Kidney epithelial cell (primary cell): ENCODE results near the gene MYO3A. TPM values are rescaled to one million over a fixed set of nuclear protein-coding genes. Genes with fewer than 3 reads are reported as not detected.

ENCODE experiments used
- DNase-seq: peaks from one replicate; pipeline ENCODE4 v3.0.0-alpha.2; 2010; ENCODE audit warnings: low read depth
- H3K27me3 ChIP-seq: 2 replicates; pipeline ENCODE4 v1.6.0; 2011; ENCODE audit warnings: low read length; ENCODE audit not compliant: control insufficient read depth, insufficient read depth
- H3K36me3 ChIP-seq: 2 replicates; pipeline ENCODE4 v1.5.1; 2011; ENCODE audit warnings: low read length; ENCODE audit not compliant: control insufficient read depth, insufficient read depth
- H3K4me3 ChIP-seq: 2 replicates; pipeline ENCODE4 v1.5.1; 2011; ENCODE audit warnings: low read depth, mild to moderate bottlenecking, control low read depth, low read length
- total RNA-seq: library from RNA; depleted of rRNA; stranded (reverse); fragments of >200 nt; gene quantifications from 2 replicates; pipeline ENCODE4 v1.2.3, GENCODE V29; 2015
- TF ChIP-seq, protein P1 (sequence below): IDR thresholded peaks from 2 replicates; pipeline ENCODE4 v1.5.1; 2011; ENCODE audit warnings: mild to moderate bottlenecking, moderate library complexity, low read length, control low read depth, inconsistent platforms; ENCODE audit not compliant: insufficient read depth, poor library complexity, severe bottlenecking

The MYO3A gene
- total RNA-seq, 1 donor from 2014 or later, result 2.3 TPM

DNA sequence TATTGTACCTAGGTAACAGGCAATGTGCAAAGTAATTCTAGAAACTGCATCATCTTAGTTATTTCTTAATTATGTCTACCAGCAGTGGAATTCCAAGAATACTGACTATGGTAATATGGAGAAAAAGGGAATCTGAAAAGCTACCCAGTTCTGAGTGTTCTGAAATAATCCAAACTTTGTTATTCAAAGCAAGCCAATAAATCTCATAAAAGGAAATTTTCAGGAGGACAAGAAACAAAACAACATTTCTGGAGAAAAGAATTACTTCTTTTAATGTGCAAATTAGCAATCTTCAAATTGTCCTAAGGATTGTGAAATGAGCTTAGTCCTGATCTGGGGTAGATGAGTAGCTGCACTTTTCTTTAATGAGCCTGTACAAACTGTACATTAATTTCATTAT lies 88.8 kb downstream of the MYO3A start:
- no peaks in the 10 kb centered on the region for H3K36me3 ChIP-seq
- TF ChIP-seq, protein P1, sequence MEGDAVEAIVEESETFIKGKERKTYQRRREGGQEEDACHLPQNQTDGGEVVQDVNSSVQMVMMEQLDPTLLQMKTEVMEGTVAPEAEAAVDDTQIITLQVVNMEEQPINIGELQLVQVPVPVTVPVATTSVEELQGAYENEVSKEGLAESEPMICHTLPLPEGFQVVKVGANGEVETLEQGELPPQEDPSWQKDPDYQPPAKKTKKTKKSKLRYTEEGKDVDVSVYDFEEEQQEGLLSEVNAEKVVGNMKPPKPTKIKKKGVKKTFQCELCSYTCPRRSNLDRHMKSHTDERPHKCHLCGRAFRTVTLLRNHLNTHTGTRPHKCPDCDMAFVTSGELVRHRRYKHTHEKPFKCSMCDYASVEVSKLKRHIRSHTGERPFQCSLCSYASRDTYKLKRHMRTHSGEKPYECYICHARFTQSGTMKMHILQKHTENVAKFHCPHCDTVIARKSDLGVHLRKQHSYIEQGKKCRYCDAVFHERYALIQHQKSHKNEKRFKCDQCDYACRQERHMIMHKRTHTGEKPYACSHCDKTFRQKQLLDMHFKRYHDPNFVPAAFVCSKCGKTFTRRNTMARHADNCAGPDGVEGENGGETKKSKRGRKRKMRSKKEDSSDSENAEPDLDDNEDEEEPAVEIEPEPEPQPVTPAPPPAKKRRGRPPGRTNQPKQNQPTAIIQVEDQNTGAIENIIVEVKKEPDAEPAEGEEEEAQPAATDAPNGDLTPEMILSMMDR, result no peak
- no peak for DNase-seq
- no peak overlapping the region for H3K4me3 ChIP-seq
- no peaks in the 10 kb centered on the region for H3K27me3 ChIP-seq

DNA sequence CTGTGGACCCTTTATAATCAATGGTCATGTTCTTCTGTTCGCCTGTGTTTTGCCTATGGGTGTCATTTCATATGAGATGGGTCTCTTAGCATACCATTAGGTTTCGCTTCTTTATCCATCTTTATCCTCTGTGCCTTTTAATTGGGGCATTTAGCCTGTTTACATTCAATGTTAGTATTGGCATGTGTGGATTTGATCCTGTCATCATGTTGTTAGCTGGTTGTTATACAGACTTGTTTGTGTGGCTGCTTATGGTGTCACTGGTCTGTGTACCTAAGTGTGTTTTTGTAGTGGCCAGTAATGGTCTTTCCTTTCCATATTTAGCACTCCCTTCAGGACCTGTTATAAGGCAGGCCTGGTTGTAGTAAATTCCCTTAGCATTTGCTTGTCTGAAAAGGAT lies 90.3 kb downstream of the MYO3A start:
- Histone ChIP-seq H3K27me3 (no peaks in the 10 kb centered on the region), H3K4me3 (no peak overlapping the region), H3K36me3 (no peaks in the 10 kb centered on the region)
- TF ChIP-seq, protein P1, result no peak
- DNase-seq, result no peak

DNA sequence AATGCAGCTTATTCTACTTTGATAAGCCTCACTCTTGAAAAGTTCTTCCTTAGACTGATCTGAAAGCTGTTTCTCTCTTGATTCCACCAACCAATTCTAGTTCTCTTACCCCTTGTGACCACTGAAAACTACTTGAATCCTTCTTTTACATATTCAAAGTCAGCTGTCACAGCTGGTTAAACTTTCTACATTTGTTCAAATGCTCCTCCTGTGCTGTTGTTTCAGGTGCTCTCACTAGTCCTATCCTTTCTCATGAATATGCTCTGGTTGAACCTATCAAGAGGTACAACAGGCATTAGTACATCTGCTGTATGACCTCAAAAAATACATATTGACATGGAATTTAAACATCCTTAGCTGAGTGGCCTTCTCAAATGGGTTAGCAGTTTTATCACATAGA lies 91.5 kb downstream of the MYO3A start:
- Histone ChIP-seq H3K36me3 (no peaks in the 10 kb centered on the region), H3K27me3 (no peaks in the 10 kb centered on the region), H3K4me3 (no peak overlapping the region)
- TF ChIP-seq, protein P1, result no peak
- DNase-seq, result no peak

DNA sequence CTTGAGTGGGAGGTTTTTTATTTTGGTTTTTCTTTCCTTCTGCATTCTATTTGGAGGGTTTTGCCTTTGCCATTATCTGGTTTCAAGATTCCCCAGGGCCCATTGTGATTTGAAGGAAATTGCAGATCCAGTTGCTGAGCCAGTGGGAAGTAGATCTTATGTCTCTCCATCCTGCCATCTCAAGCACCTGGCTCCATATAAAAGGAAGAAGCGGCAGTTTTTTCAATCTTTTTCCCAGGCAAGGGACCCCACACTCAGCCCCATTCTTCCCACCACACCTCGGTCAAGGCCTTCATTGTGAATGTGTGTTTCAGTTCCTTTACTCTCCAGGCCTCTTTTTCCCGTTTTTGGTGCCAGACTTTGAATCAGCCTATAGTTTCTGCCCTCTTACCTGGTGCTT lies 95.8 kb downstream of the MYO3A start:
- no peak overlapping the region for H3K4me3 ChIP-seq
- H3K36me3 ChIP-seq, result no peaks in the 10 kb centered on the region
- TF ChIP-seq, protein P1, result no peak
- no peaks in the 10 kb centered on the region for H3K27me3 ChIP-seq
- DNase-seq, result no peak

DNA sequence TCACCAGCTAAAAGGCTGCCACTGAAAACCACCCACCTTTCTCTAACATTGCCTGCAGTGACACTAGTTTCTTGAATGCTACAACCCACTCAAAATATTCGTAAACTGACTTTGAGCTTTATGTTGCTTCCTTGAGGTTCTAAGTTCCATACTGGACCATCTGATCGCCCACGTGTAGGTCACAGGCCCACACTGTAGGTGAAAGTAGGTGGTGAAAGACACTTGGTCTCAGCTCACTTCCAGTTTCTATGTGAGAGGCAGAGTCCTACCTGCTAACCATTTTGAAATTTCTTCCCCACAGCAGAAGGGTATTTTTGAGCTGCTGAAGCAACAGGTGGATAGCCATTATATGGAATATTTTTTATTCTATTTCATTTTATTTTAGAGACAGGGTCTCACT lies 97.3 kb downstream of the MYO3A start:
- H3K27me3 ChIP-seq, result no peaks in the 10 kb centered on the region
- H3K4me3 ChIP-seq, result no peak overlapping the region
- TF ChIP-seq, protein P1, result no peak
- no peak for DNase-seq
- H3K36me3 ChIP-seq, result no peaks in the 10 kb centered on the region

DNA sequence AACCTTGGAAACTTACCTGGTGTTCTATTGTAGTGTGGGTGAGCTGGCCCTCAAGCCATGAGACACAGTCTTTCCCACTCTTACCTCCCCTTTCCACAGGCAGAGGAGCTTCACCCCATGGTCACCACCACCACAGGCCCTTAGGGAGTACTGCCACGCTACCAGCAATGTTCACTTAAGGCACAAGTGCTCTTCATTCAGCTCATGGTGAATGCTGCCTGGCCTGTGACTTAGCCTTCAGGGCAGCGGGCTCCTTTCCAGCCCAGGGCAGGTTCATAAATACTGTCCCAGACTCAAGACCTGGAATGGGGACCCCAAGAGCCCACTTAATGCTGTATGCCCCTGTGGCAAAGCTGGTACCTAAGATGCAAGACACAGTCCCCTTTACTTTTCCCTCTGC lies 109.4 kb downstream of the MYO3A start:
- TF ChIP-seq, protein P1, result no peak
- DNase-seq, result no peak
- Histone ChIP-seq H3K4me3 (no peak overlapping the region), H3K36me3 (no peaks in the 10 kb centered on the region), H3K27me3 (no peaks in the 10 kb centered on the region)
